Left renal cortex interstitium (tissue), 4 donors: ENCODE data around the gene INTS7. TPM values are rescaled to one million over a fixed set of nuclear protein-coding genes. Genes with fewer than 3 reads are reported as not detected.

Experiments used
- DNase-seq, 4 donors: peaks; one replicate each; pipeline ENCODE4 v3.0.0-alpha.2; 2013; ENCODE audit warnings: low read depth in 4 of 4, low spot score in 2 of 4, missing footprints in 1 of 4
- polyA plus RNA-seq, 4 donors: library from polyadenylated mRNA; unstranded; fragments of 120-200 nt; gene quantifications; one replicate each; pipeline ENCODE4 v1.2.1, GENCODE V29; 2013; ENCODE audit not compliant: insufficient read length in 4 of 4

Gene INTS7, protein sequence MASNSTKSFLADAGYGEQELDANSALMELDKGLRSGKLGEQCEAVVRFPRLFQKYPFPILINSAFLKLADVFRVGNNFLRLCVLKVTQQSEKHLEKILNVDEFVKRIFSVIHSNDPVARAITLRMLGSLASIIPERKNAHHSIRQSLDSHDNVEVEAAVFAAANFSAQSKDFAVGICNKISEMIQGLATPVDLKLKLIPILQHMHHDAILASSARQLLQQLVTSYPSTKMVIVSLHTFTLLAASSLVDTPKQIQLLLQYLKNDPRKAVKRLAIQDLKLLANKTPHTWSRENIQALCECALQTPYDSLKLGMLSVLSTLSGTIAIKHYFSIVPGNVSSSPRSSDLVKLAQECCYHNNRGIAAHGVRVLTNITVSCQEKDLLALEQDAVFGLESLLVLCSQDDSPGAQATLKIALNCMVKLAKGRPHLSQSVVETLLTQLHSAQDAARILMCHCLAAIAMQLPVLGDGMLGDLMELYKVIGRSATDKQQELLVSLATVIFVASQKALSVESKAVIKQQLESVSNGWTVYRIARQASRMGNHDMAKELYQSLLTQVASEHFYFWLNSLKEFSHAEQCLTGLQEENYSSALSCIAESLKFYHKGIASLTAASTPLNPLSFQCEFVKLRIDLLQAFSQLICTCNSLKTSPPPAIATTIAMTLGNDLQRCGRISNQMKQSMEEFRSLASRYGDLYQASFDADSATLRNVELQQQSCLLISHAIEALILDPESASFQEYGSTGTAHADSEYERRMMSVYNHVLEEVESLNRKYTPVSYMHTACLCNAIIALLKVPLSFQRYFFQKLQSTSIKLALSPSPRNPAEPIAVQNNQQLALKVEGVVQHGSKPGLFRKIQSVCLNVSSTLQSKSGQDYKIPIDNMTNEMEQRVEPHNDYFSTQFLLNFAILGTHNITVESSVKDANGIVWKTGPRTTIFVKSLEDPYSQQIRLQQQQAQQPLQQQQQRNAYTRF
- polyA plus RNA-seq: 10 to 100 TPM; 15.8 to 24.6 (median 17.9) TPM

- peak; percentile 99 to 100 (median 100) for DNase-seq
Measured at GRCh38 chr1:212035123-212035834, at the start of gene INTS7, which contains the start of gene DTL. Gene INTS7, minus strand, starts transcription at chr1:212035557. Its CDS starts 120 bp downstream, at chr1:212035437. Gene DTL, plus strand, starts transcription at chr1:212035748. Its CDS starts 143 bp downstream, at chr1:212035891.

DNA sequence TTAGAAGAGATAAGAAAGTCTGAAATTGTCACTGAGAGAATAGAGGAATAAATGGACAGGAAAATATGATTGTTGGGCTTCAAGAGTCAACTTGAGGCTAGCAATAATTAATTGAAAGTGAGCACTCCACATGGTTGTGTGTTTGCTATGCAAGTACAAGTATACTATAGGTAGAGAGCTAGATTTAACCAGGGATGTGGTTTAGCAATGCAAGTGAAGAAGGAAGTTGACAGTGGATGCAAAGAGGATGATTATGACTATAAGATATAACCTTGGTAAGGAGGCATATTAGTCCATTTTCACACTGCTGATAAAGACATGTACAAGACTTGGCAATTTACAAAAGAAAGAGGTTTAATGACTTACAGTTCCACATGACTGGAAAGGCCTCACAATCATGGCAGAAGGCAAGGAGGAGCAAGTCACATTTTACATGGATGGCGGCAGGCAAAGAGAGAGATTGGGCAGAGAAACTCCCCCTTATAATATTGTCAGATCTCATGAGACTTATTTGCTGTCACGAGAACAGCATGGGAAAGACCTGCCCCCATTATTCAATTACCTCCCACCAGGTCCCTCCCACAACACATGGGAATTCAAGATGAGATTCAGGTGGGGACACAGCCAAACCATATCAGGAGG lies 47.5 kb upstream of the INTS7 start:
- no peak for DNase-seq

GRCh38 chr1:212078826-212079225 lies 43.5 kb upstream of the INTS7 start:
- no peak for DNase-seq

DNA sequence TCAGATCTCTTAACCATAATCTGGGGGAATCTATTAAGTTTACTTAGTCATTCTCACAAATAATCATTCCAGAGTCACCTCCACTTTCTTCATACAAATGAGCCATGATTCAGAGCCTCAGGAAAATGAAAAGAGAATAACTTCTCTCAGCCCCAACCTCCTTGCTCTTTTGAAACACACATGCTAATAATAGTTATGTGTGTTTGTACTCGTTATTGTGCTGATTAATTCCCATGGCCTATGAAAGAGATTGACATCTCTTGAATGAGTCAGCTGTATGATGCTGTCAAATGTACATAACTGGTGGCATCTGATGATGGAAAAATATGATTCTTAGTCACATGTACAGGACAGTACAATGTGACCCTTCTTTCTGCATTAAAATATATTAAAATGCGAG lies 41.7 kb upstream of the INTS7 start:
- no peak for DNase-seq

DNA sequence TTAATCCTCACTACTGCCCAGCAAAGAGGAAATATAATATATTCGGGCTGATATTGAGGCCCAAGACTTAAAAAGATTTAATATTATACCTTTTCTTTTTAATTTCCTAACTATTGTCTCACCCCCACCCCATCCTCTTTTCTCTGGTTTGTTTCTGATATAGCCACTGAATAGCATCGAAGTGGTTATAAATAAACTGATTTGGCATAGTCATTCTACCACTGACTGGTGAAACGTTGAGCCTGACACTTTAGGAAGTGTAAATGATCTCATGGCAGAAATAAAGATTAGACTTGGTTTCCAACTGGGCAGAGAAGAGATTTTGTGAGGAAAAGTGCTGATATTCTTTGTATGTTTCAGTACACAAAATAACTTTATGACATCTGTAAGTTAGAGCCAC lies 39.5 kb upstream of the INTS7 start:
- DNase-seq: no peak

- no peak for DNase-seq
Measured at GRCh38 chr1:212074313-212074712, 39.0 kb upstream of the INTS7 start.

GRCh38 chr1:212073490-212073889 lies 38.1 kb upstream of the INTS7 start:
- no peak for DNase-seq

- no peak for DNase-seq
Measured at GRCh38 chr1:212072047-212072446, 36.7 kb upstream of the INTS7 start.

DNA sequence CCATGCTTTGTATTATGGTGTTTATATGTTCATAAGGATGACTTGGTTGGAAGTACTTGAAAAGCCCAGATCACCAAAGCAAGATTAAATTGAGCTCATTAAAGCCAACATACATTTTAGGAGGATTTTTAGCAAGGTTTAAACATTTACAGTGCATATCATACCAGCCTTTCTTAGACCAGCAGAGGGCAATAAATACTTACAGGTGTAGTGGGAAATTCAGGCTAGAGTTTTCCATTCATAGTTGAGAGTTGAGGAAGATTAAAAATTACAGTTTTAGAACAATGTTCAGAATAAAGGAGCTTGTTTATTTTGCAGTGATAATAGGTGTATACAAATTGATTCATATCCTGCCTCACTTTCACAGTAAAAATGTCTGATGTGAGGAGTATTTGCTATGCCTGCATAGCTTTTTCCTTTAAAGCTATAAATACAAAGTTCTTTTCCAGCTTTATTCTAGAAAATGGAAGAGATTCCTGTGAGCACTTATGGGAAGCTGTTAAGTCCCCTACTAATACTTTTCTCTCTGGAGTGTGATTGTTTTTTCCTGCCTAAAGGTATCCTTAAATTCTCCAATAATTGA lies 35.5 kb upstream of the INTS7 start:
- peak in 1 of 4 donors; percentile 28 for DNase-seq

DNA sequence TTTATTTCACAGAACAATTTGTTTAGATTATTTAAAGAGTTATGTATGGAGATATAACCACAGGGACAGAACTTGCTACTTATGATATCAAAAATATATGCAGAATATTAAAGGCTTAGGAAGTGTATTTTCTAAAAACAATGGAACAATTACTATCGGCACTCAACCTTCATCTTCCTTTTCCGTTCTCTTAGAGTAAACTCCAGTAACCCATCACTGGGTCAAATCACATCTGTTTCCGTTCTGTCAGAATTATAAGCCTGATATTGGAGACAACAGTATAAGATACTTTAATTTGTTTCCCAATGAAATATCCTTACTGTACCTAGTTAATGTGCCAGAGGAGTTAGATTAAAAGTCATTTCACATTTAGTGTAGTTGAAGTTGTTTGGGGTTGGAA lies 32.4 kb upstream of the INTS7 start:
- no peak for DNase-seq

GRCh38 chr1:212062832-212063438 lies 27.6 kb upstream of the INTS7 start:
- DNase-seq: peak in 1 of 4 donors; percentile 16

DNA sequence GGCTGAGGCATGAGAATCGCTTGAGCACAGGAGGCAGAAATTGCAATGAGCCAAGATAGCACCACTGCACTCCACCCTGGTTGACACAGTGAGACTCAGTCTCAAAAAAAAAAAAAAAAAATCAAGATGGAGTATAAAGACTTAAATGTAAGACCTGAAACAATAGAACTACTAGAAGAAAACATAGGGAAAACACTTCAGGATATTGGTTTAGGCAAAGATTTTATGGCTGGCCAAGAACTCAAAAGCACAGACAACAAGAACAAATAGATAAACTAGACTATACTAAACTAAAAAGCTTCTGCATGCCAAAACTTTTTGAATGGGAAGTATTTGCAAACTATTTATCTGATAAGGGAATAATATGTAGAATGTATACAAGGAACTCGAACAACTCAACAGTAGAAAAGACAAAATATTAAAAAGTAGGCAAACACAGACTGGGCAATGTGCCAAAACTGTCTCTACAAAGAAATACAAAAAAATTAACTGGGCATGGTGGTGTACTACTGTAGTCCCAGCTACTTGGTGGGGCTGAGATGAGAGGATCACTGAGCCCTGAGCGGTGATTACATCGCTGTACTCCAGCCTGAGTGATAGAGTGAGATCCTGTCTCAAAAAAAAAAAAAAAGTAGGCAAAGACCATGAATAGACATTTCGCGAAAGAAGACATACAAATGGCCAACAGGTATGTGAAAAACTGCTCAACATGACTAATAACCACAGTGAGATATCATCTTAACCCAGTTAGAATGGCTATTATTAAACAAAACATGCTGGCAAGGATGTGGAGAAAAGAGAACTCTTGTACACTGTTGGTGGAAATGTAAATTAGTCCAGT lies 25.5 kb upstream of the INTS7 start:
- no peak for DNase-seq

DNA sequence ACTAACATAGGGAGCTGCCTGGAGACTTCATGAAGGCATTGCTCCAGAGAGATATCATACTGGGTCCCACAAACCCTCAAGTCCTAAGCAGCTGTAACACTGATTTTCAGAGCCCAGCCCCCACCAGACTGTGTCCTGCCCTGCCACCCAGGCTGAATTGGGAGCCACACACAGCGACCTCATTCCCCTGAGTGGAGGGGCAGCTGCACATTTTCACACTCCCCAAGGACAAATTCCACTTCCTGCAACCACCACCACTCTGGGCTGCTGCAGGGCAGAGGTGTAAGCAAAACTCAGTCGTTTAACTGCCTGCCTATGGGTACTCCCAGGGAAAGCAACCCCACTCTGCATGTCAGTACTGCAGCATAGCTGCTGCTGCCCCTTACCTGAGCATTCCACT lies 20.0 kb upstream of the INTS7 start:
- DNase-seq: no peak

GRCh38 chr1:212053993-212054392 lies 18.6 kb upstream of the INTS7 start:
- no peak for DNase-seq

DNA sequence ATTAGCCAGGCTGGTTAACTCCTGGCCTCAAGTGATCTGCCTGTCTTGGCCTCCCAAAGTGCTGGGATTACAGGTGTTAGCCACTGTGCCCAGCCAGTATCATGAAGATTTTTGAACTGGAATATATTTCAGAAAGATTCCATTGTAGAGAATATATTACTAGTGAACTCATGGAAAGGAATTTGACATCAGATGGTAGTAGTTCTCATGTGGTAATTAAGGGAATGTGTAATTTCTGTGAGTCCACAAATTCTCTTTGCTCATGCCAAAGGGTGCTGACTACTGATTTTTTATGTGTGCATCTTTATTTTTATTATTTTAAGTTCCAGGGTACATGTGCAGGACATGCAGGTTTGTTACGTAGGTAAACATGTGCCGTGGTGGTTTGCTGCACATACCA lies 10.6 kb upstream of the INTS7 start:
- no peak for DNase-seq

- no peak for DNase-seq
Measured at GRCh38 chr1:212044851-212045250, 9.5 kb upstream of the INTS7 start.

- no peak for DNase-seq
Measured at GRCh38 chr1:212042436-212042835, 7.1 kb upstream of the INTS7 start.

DNA sequence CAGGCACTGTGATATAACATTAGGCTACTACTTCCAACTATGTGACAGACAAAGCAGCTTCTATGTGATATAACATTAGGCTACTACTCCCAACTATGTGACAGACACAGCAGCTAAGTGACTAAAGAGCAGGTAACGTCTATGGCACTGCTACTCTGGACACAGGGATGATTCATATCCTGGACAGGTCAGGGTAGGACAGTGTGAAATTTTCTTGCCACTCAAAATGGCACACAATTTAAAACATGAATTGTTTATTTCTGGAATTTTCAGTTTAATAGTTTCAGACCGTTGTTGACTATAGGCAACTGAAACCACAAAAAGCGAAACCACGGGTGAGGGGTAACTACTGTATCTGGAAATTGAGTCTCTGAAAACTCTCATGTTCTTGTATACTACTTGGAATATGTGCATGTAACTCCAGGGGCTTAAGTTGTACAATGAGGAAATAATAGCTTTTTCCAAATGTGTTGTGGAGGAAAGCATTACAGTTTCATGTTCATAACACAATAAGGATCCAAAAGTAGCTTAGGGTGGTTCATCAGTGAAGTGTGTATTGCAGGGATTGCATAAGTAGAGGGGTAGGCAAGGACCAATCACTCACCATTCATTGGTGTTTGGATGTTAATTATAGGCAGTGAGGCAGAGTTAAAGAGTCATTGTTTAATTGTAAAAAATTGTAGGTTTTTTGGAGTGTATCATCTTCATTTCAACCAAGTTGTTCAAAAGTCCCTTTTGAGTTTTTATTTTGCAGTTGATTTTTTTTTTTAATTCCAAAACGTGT lies 5.5 kb upstream of the INTS7 start:
- no peak for DNase-seq
